ENCODE data around the gene NUAK1.

Gene NUAK1

GRCh38 chr12:106131676-106132075, 7.1 kb downstream of the NUAK1 start:
- no peak overlapping the region for H3K4me3 ChIP-seq (ENCODE audit: low read length)

GRCh38 chr12:106130474-106131113, 8.2 kb downstream of the NUAK1 start:
- Histone ChIP-seq H3K4me2 (ENCODE audit: low read length) (no peak overlapping the region), H3K79me2 (ENCODE audit: low read length) (no peaks in the 10 kb centered on the region), H3K9me3 (ENCODE audit: insufficient read depth, low read length) (no peaks in the 10 kb centered on the region), H3K27me3 (ENCODE audit: low read depth, low read length) (peaks cover 12% of the 10 kb centered on the region), H3K27ac (ENCODE audit: low read length) (no peak overlapping the region), H3K36me3 (replicated peaks; ENCODE audit: low read depth, low read length) (no peaks in the 10 kb centered on the region), H2AFZ (ENCODE audit: low read depth, low read length) (no peak overlapping the region), H3K4me1 (ENCODE audit: low read length) (peaks cover 19% of the 10 kb centered on the region), H3K4me3 (ENCODE audit: low read length) (no peak overlapping the region), H4K20me1 (ENCODE audit: insufficient read depth, low read length) (no peaks in the 10 kb centered on the region), H3K9ac (ENCODE audit: low read length) (no peak overlapping the region)
- no peak for TF ChIP-seq CTCF (IDR thresholded peaks at IDR 0.05; ENCODE audit: low read depth, low read length)
- TF ChIP-seq EZH2phosphoT487 (IDR thresholded peaks at IDR 0.05; ENCODE audit: low read depth): no peak

More at GRCh38 chr12:106131676-106132075, 7.1 kb downstream of the NUAK1 start:
- no peaks in the 10 kb centered on the region for H3K79me2 ChIP-seq (ENCODE audit: low read length)
- no peaks in the 10 kb centered on the region for H4K20me1 ChIP-seq (ENCODE audit: insufficient read depth, low read length)
- peaks cover 28% of the 10 kb centered on the region for H3K4me1 ChIP-seq (ENCODE audit: low read length)
- H2AFZ ChIP-seq (ENCODE audit: low read depth, low read length): no peak overlapping the region
- H3K4me2 ChIP-seq (ENCODE audit: low read length): no peak overlapping the region
- peaks cover 12% of the 10 kb centered on the region; the same call in 1 of the 2 replicates for H3K27me3 ChIP-seq (ENCODE audit: low read depth, low read length)
- H3K36me3 ChIP-seq (replicated peaks; ENCODE audit: low read depth, low read length): no peaks in the 10 kb centered on the region
- no peak overlapping the region for H3K27ac ChIP-seq (ENCODE audit: low read length)
- no peak overlapping the region for H3K9ac ChIP-seq (ENCODE audit: low read length)
- H3K9me3 ChIP-seq (ENCODE audit: insufficient read depth, low read length): no peaks in the 10 kb centered on the region
- TF ChIP-seq CTCF (IDR thresholded peaks at IDR 0.05; ENCODE audit: low read depth, low read length) (no peak), EZH2phosphoT487 (IDR thresholded peaks at IDR 0.05; ENCODE audit: low read depth) (no peak)

- H3K9me3 ChIP-seq (ENCODE audit: insufficient read depth, low read length): no peaks in the 10 kb centered on the region
- H3K27me3 ChIP-seq (ENCODE audit: low read depth, low read length): peaks cover 11% of the 10 kb centered on the region
- H3K79me2 ChIP-seq (ENCODE audit: low read length): no peaks in the 10 kb centered on the region
- H3K27ac ChIP-seq (ENCODE audit: low read length): no peak overlapping the region
- no peak overlapping the region for H3K9ac ChIP-seq (ENCODE audit: low read length)
- H3K4me3 ChIP-seq (ENCODE audit: low read length): no peak overlapping the region
- TF ChIP-seq EZH2phosphoT487 (IDR thresholded peaks at IDR 0.05; ENCODE audit: low read depth) (no peak), CTCF (IDR thresholded peaks at IDR 0.05; ENCODE audit: low read depth, low read length) (no peak)
- H4K20me1 ChIP-seq (ENCODE audit: insufficient read depth, low read length): no peaks in the 10 kb centered on the region
- 0 out of 2 replicates have a peak, but pooled peaks cover 2% of the 10 kb centered on the region for H3K4me1 ChIP-seq (ENCODE audit: low read length)
- no peak overlapping the region for H3K4me2 ChIP-seq (ENCODE audit: low read length)
- no peak overlapping the region for H2AFZ ChIP-seq (ENCODE audit: low read depth, low read length)
- H3K36me3 ChIP-seq (replicated peaks; ENCODE audit: low read depth, low read length): no peaks in the 10 kb centered on the region
Observed at GRCh38 chr12:106128585-106129328, 10.0 kb downstream of the NUAK1 start.

GRCh38 chr12:106127338-106128126, 11.2 kb downstream of the NUAK1 start:
- no peaks in the 10 kb centered on the region for H3K79me2 ChIP-seq (ENCODE audit: low read length)
- H3K27ac ChIP-seq (ENCODE audit: low read length): no peak overlapping the region
- no peaks in the 10 kb centered on the region for H4K20me1 ChIP-seq (ENCODE audit: insufficient read depth, low read length)
- H3K9ac ChIP-seq (ENCODE audit: low read length): no peak overlapping the region
- H2AFZ ChIP-seq (ENCODE audit: low read depth, low read length): no peak overlapping the region
- H3K4me3 ChIP-seq (ENCODE audit: low read length): no peak overlapping the region
- H3K4me2 ChIP-seq (ENCODE audit: low read length): no peak overlapping the region
- TF ChIP-seq EZH2phosphoT487 (IDR thresholded peaks at IDR 0.05; ENCODE audit: low read depth): no peak
- TF ChIP-seq CTCF (IDR thresholded peaks at IDR 0.05; ENCODE audit: low read depth, low read length): no peak
- no peaks in the 10 kb centered on the region for H3K4me1 ChIP-seq (ENCODE audit: low read length)
- H3K36me3 ChIP-seq (replicated peaks; ENCODE audit: low read depth, low read length): no peaks in the 10 kb centered on the region
- peaks cover under 1% of the 10 kb centered on the region; the same call in 1 of the 2 replicates for H3K27me3 ChIP-seq (ENCODE audit: low read depth, low read length)
- H3K9me3 ChIP-seq (ENCODE audit: insufficient read depth, low read length): no peaks in the 10 kb centered on the region

Measured in OCI-LY3 (cell line).